Epithelial cell of esophagus (primary cell): Measurements from ENCODE around the gene CEP192.
"Not testable (repeated sequence)": the region's sequence is repeated elsewhere in the genome, so short reads cannot be mapped to it uniquely, and the experiment has no call there.

Experiments
- DNase-seq: peaks from one replicate; pipeline ENCODE4 v3.0.0; 2010; ENCODE audit warnings: low read depth
- H3K4me3 ChIP-seq: 2 replicates; pipeline ENCODE4 v1.5.1; 2011; ENCODE audit warnings: mild to moderate bottlenecking, low read length, control low read depth
- TF ChIP-seq, protein P1 (sequence below): IDR thresholded peaks from 2 replicates; pipeline ENCODE4 v1.5.1; 2011; ENCODE audit warnings: low read depth, mild to moderate bottlenecking, low read length, control low read depth, inconsistent platforms; ENCODE audit not compliant: insufficient read depth; ENCODE audit errors: missing control alignments

CEP192 gene

DNA sequence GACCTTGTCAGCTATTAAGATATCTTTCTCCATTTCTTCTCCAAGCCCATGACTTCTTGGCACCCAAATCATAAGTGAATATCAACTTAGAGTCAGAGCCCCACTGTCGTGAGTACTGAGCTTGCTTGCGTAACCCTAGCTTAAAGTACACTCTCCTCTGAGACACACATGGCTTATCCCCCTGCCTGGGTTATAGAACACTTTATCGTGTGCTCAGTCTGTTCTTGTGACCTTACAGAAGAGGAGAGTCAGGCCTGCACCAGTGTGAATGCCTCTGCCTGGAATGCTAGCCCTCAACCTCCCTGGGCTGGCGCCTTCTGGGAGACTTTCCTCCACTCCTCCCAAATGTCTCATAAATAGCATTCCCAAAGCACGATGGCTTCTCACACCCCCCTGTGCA is 79.3 kb downstream of the CEP192 start:
- TF ChIP-seq, protein P1, sequence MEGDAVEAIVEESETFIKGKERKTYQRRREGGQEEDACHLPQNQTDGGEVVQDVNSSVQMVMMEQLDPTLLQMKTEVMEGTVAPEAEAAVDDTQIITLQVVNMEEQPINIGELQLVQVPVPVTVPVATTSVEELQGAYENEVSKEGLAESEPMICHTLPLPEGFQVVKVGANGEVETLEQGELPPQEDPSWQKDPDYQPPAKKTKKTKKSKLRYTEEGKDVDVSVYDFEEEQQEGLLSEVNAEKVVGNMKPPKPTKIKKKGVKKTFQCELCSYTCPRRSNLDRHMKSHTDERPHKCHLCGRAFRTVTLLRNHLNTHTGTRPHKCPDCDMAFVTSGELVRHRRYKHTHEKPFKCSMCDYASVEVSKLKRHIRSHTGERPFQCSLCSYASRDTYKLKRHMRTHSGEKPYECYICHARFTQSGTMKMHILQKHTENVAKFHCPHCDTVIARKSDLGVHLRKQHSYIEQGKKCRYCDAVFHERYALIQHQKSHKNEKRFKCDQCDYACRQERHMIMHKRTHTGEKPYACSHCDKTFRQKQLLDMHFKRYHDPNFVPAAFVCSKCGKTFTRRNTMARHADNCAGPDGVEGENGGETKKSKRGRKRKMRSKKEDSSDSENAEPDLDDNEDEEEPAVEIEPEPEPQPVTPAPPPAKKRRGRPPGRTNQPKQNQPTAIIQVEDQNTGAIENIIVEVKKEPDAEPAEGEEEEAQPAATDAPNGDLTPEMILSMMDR: no peak
- H3K4me3 ChIP-seq: no peak overlapping the region
- DNase-seq: no peak

DNA sequence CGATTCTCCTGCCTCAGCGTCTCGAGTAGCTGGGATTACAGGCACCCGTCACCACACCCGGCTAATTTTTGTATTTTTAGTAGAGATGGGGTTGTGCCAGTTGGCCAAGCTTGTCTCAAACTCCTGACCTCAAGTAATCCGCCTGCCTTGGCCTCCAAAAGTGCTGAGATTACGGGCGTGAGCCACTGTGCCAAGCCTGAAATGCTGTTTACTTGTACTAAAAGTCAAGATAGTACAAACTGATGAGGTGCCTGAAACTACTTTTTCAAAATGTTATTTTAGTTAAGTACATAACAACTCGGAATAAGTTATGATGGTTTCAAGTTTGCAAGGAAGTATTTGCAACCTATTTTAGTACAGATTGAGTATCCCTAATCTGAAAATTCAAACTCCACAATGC is 85.7 kb downstream of the CEP192 start:
- TF ChIP-seq, protein P1: no peak
- DNase-seq: no peak
- no peak overlapping the region for H3K4me3 ChIP-seq

DNA sequence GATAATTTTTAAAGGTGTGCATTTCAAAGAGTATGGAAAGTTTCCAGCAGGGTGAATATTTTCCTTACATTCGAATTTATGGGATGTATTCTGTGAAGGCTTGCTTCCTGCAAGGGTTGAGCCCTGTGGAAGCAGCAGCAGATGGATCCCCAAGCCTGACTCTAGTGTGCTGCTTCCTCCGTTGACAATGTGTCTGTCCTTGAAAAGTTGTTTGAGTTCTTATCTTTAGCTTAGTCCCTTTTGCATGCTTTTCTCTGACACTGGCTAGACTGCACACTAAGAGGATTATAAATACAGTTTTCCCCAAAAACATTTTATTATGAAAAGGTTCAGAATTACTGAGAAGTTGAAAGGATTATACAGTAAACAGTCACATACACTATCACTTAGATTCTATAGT is 86.3 kb downstream of the CEP192 start:
- no peak for DNase-seq
- no peak overlapping the region for H3K4me3 ChIP-seq
- TF ChIP-seq, protein P1: no peak

DNA sequence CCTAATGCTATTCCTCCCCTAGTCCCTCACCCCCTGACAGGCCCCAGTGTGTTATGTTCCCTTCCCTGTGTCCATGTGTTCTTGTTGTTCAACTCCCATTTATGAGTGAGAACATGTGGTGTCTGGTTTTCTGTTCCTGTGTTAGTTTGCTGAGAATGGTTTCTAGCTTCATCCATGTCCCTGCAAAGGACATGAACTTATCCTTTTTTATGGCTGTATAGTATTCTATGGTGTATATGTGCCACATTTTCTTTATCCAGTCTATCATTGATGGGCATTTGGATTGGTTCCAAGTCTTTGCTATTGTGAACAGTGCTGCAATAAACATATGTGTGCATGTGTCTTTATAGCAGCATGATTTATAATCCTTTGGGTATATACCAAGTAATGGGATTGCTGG is 86.9 kb downstream of the CEP192 start:
- DNase-seq, H3K4me3 ChIP-seq: not testable (repeated sequence)

DNA sequence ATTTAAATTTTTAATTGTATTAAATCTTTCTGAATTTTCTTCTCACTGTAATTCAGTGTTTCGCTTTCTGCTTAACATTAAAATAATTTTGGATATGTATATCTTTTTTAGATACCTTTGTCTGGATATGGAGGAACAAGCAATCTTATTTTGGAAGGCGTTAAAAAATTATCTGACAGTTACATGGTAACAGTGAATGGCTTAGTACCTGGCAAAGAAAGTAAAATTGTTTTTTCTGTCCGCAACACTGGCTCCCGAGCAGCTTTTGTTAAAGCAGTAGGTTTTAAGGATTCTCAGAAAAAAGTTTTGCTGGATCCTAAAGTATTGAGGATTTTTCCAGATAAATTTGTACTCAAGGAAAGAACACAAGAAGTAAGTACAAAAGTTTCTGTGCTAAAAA is 95.7 kb downstream of the CEP192 start:
- no peak for DNase-seq
- H3K4me3 ChIP-seq: no peak overlapping the region
- TF ChIP-seq, protein P1: no peak

DNA sequence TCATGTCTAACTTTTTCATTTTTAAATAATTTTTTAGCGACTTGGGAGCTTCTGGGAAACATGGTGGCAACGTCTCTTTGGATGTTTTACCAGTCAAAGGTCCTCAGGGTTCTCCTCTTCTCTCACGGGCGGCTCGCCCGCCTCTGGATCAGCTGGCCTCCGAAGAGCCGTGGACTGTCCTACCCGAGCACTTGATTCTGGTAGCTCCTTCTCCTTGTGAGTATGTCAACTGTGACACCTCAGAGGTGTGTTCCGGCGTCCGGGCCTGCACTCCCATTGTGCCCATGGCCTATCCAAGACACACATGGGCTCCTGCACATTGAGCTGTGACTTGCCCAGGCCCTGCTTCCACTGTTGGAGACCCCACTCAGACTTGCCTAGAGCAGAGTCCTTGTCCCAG is 104.3 kb downstream of the CEP192 start:
- no peak for DNase-seq
- TF ChIP-seq, protein P1: no peak
- H3K4me3 ChIP-seq: no peak overlapping the region

DNA sequence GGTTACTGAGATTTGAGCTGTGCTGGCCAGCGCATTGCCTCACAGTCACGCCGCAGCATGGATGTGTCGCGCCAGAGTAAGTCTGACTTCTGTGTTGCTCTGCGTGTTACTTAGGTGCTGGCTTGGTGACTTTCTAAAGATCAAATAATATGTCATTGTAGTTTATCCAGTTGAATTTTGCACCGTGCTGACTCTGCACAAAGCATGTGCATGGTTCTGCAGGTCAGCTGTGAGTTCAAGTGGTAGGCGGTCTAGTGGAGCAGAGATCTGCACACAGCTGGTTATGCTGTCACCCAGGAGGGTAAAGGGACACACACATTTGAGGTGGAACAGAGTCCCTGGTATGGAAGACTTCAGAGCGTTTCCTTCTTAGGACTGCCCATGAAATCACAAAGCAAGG is 105.1 kb downstream of the CEP192 start:
- DNase-seq: no peak
- H3K4me3 ChIP-seq: no peak overlapping the region
- TF ChIP-seq, protein P1: no peak

DNA sequence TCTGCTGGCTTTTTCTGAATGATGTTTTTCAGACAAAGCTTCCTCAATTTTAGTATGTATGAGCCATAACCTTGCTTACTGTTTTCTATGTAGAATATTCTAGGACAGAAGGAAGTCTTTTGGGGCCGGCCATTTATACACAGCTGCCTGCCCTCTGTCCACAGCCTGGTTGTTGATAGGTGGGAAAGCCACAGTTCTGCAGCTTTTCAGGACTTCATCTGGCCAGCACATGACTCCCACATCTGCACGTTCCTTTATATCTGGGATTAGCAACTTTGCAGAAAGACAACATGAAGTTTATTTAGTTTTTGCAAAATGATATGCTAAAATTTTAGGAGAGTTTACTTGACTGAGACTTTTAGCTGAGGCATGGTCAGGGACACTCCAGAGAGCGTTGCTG is 105.6 kb downstream of the CEP192 start:
- H3K4me3 ChIP-seq: no peak overlapping the region
- no peak for DNase-seq
- TF ChIP-seq, protein P1: no peak

DNA sequence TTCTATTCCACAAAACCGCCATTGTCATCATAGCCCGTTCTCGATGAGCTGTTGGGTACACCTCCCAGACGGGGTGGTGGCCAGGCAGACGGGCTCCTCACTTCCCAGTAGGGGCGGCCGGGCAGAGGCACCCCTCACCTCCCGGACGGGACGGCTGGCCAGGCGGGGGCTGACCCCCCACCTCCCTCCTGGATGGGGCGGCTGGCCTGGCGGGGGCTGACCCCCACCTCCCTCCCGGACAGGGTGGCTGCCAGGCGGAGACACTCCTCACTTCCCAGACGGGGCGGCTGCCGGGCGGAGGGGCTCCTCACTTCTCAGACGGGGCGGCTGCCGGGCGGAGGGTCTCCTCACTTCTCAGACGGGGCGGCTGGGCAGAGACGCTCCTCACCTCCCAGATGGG is 106.9 kb downstream of the CEP192 start:
- not testable (repeated sequence) for DNase-seq

More for the DNA sequence above, 106.9 kb downstream of the CEP192 start:
- H3K4me3 ChIP-seq: not testable (repeated sequence)
